GM19099 (cell line): ENCODE data around the gene PROSER2.

Source experiments
- POLR2A ChIP-seq: IDR thresholded peaks from 3 replicates; pipeline ENCODE4 v1.6.1; 2011; ENCODE audit warnings: low read depth; ENCODE audit not compliant: insufficient read length; ENCODE audit errors: extremely low read depth

The PROSER2 gene

GRCh38 chr10:11838298-11838852, 15.2 kb downstream of the PROSER2 start:
- TF ChIP-seq POLR2A = no peak

GRCh38 chr10:11841375-11841774, 18.2 kb downstream of the PROSER2 start:
- TF ChIP-seq POLR2A = no peak

DNA sequence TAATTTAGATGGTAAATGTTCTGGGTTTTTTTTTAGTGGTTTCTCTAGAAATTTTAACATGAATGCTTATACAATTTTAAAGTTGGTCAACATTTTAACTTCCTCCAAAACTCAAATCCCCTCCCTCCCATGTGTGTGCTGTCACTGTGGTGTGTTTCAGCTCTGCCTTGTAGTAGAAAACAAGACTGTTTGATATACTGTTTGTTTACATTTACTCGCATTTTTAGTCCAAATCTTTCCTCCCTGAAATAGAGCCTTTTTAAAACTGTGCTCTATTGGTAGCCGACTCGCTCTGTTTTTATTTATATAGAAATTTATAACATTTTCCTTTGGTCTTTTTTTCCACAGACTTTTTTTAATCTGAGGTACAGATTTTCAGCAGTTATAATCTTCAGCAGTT, 19.3 kb downstream of the PROSER2 start:
- TF ChIP-seq POLR2A = no peak

- no peak for TF ChIP-seq POLR2A
Measured at GRCh38 chr10:11845113-11845512, 22.0 kb downstream of the PROSER2 start.

DNA sequence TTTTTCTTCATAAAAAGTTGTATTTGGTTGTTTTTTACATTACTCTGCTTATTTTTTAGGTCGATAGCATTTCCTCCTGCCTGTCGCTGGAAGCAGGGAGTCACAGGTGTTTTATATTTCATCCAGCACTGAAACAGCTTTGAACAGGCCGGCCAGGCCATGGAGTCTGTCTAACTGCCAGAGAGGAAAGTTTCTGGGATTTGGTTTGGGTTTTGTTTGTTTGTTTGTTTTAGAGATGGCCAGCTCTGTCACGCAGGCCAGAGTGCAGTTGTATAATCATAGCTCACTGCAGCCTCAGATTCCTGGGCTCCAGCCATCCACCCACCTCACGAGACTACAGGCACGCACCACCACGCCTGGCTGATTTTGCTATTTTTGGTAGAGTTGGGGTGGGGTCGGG, 23.4 kb downstream of the PROSER2 start:
- TF ChIP-seq POLR2A = no peak

DNA sequence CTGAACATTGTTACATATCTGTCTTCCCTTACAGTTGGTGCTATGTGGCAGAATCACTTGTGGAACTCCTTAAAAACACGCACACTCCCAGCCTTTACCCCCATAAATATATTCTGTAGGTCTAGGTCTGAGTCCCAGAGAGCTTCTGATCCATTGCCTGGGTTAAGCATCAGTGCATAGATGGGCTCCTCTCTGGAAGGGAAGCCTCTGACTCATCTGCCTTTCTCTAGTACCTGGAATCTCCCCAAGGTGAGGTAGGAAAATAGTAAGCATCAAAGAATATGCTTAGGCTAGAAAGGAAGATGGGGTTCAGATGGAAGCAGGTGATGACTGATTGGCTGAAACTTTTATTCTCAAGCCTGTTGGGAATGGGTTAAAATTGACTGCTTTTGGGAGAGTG, 26.1 kb downstream of the PROSER2 start:
- TF ChIP-seq POLR2A = no peak

DNA sequence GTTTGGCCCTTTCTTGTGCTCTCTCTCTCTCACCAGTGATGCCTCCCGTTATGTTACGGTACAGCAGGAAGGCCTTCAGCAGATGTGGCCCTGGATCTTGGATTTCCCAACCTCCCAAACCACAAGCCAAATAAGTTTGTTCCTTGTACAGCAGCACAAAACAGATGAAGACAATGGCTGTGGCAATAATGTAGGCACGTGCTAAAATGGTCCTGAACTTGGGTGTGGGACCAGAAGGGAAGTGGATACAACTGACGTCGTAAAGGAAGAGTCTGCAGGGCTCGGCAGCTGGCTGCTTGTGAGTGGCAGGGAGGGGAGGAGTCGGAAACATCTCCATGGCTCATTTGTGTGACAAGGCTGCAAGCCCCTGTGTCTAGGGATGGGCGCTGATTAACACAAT, 26.8 kb downstream of the PROSER2 start:
- no peak for TF ChIP-seq POLR2A

DNA sequence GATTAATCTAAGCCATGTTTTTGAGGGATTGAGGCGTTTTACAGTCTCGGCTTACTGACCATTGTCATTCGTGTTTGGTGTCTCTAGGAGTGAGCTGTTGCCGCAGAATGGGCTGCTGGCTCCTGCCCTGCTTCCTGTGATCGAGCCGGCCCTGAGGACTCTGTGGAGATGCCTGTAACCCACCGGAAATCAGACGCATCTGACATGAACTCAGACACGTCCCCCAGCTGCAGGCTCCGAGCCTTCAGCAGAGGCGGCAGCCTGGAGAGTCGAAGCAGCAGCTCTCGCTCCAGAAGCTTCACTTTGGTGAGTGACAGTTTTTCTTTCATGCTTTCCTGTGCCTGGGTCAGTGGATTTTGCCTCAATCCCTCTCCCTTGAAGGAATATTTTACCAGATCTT, 28.8 kb downstream of the PROSER2 start:
- TF ChIP-seq POLR2A = no peak

DNA sequence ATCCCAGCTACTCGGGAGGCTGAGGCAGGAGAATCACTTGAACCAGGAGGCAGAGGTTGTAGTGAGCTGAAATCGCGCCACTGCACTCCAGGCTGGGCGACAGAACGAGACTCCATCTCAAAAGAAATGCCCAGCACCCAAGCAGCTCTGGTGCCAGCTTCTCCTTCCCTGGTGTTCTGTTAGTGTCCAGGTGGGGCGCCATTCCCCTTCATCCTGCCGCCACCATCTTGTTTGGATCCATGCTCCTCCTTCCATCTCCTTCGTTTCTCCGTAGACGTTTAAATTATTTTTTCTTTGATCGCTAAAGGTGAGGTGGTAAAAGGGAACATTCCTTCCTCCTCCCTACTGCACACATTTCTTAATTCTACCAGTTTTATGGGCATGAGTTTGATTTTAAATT, 30.3 kb downstream of the PROSER2 start:
- TF ChIP-seq POLR2A = no peak

DNA sequence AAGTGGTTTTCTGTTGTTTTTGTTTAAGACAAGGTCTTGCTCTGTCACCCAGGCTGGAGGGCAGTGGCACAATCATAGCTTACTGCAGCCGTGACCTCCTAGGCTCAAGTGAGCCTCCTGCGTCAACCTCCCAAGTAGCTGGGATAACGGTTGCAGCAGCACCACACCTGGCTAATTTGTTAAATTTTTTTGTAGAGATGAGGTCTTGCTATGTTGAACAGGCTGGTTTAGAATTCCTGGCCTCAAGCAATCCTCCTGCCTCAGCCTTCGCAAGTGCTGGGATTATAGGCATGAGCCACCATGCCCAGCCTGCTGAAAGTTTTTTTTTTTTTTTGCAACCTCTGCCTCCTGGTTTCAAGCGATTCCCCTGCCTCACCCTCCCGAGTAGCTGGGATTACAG, 31.1 kb downstream of the PROSER2 start:
- no peak for TF ChIP-seq POLR2A

- TF ChIP-seq POLR2A = no peak
Measured at GRCh38 chr10:11856089-11856488, 32.9 kb downstream of the PROSER2 start.

DNA sequence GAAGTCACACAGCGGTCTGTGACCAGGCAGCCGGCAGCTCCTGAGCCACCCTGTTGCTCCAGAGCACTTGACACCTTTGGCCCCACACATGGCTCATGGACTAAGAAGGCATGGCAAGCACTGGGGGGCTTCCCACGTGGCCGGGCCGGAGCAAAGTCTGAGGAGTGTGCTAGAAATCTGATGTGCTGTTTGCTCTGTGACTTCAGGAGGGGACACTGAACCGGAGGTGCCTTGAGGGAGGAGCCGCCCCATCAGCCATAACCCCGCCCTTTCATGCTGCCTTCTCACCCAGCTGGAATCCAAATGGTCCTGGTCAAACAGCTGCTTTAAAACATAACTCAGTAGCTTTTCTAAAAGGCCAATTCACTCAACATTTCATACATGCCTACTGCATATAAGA, 33.5 kb downstream of the PROSER2 start:
- TF ChIP-seq POLR2A = no peak

- no peak for TF ChIP-seq POLR2A
Measured at GRCh38 chr10:11858093-11858492, 34.9 kb downstream of the PROSER2 start.

DNA sequence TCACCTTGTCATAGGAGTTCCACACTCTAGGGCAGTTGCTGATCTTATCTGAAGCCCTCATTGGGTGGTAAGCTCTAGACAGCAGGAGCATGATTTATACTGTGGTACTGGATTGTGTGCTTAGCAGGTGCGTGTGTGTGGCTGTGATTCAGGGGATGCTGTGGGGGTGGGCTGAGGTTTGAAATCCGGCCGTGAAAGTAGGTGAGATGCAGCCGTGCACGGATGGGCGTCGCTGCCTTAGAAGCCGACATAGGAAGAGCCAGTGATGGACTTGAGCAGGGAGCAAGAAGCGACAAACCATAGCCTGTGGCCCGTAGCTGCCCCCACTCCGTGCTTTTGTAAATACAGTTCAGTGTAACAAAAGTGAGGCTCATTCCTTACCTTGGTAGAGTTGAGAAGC, 38.2 kb downstream of the PROSER2 start:
- no peak for TF ChIP-seq POLR2A

DNA sequence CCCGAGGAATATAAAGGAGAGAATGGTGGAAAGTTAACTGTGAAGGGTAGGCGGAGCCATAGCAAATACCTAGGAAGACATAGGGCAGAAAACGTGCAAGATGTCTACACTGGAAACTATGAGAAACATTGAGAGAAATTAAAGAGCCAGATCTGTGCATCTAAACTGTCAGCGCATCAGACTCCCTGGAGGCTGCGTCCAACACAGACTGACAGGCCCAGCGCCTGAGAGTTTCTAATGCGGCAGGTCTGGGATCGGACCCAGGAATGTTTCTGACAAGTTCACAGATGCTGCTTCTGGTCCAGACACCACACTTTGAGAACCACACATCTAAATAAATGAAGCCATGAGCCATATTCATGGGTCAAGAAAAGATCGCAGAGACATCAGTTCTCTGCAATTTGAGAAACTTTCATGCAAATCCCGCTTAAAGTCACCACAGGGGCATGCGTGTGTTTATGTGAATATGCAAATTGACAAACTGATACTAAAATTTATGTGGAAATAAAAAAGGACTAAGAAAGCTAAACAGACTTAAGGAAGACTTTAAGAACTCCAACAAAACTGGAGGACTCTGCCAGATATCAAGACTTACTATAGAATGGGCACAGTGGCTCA, 38.8 kb downstream of the PROSER2 start:
- TF ChIP-seq POLR2A = no peak

- TF ChIP-seq POLR2A = no peak
Measured at GRCh38 chr10:11863353-11864109, 40.4 kb downstream of the PROSER2 start.
